Thymus (tissue), 11 donors: Measurements from ENCODE around the gene CENPV. TPM values are rescaled to one million over a fixed set of nuclear protein-coding genes. Genes with fewer than 3 reads are reported as not detected.

Experiments used
- DNase-seq, 9 donors: peaks; one replicate each; pipeline ENCODE4 v3.0.0-alpha.2; 2013; ENCODE audit warnings: low spot score in 9 of 9, low read depth in 6 of 9, missing footprints in 1 of 9
- H3K27ac ChIP-seq, 2 donors: one replicate each; pipeline ENCODE4 v1.5.1; 2013; ENCODE audit warnings: control low read depth in 1 of 2, low read depth in 1 of 2, low read length in 1 of 2, mild to moderate bottlenecking in 1 of 2, moderate library complexity in 1 of 2
- H3K27me3 ChIP-seq, 2 donors: one replicate each; pipeline ENCODE4 v1.5.1; 2013; ENCODE audit warnings: low read length in 1 of 2; ENCODE audit not compliant: control insufficient read depth in 2 of 2, insufficient read depth in 1 of 2
- H3K36me3 ChIP-seq, 2 donors: one replicate each; pipeline ENCODE4 v1.5.1; 2013; ENCODE audit warnings: low read length in 1 of 2, mild to moderate bottlenecking in 1 of 2, moderate library complexity in 1 of 2; ENCODE audit not compliant: control insufficient read depth in 2 of 2, insufficient read depth in 2 of 2
- H3K4me1 ChIP-seq, 2 donors: one replicate each; pipeline ENCODE4 v1.5.1; 2013; ENCODE audit warnings: low read length in 2 of 2; ENCODE audit not compliant: control insufficient read depth in 2 of 2, insufficient read depth in 2 of 2
- H3K4me3 ChIP-seq, 2 donors: one replicate each; pipeline ENCODE4 v1.5.1; 2013; ENCODE audit warnings: low read length in 2 of 2, control low read depth in 1 of 2, mild to moderate bottlenecking in 1 of 2
- H3K9me3 ChIP-seq, 2 donors: one replicate each; pipeline ENCODE4 v1.5.1; 2013; ENCODE audit warnings: low read length in 1 of 2, mild to moderate bottlenecking in 1 of 2; ENCODE audit not compliant: control insufficient read depth in 2 of 2, insufficient read depth in 1 of 2
- WGBS: extraction: QIAGEN DNeasy Blood & Tissue Kit; methylation state at CpG from one replicate; pipeline ENCODE4 v1.1.7; 2013; 5-methylcytosine and 5-hydroxymethylcytosine counted together
- polyA plus RNA-seq: library from polyadenylated mRNA; stranded (reverse); fragments of 200-250 nt; gene quantifications from one replicate; pipeline ENCODE4 v1.2.3, GENCODE V29; 2013
- total RNA-seq: library from RNA; stranded (reverse); fragments of 120-200 nt; gene quantifications from one replicate; pipeline ENCODE4 v1.2.4, GENCODE V29; 2013
- donor health status: healthy.

The CENPV gene
- total and polyA plus RNA-seq, 2 donors = 85.2 to 108 TPM

DNA sequence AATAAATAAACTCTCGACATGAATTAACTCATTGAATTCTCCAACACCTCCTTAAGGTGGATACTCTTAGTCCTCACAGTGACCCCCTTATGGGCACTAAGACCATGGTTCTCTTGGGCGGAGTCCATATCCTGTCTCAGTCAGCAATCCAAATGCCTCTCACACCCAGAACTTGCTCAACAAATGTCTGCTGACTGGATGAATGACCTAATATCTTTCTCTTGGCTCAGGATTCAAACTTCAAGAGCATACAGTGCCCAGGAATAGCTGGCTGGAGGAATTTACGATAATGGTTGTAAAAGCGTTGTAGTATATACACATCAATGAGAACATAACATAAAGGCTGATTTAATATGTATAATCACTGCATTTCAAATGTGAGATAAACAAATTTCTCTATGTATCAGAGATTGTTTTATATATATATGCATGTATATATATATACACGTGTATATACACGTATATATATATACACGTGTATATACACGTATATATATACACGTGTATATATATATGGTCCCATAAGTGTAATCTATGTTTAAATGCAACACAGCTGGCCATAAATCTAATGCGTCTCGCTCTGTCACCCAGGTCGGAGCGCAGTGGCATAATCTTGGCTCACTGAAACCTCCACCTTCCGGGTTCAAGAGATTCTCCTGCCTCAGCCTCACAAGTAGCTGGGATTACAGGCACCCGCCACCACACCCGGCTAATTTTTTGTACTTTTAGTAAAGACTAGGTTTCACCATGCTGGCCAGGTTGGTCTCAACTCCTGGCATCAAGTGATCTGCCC, 21.1 kb upstream of the CENPV start:
- Histone ChIP-seq H3K4me3 (no peak overlapping the region), H3K27me3 (no peaks in the 10 kb centered on the region), H3K27ac (no peak overlapping the region), H3K36me3 (no peaks in the 10 kb centered on the region), H3K9me3 (peaks cover 0 to 6% of the 10 kb centered on the region in 2 donors), H3K4me1 (no peaks in the 10 kb centered on the region)
- WGBS = 98% methylated on average over 16 of the region's 16 CpGs
- no peak for DNase-seq

DNA sequence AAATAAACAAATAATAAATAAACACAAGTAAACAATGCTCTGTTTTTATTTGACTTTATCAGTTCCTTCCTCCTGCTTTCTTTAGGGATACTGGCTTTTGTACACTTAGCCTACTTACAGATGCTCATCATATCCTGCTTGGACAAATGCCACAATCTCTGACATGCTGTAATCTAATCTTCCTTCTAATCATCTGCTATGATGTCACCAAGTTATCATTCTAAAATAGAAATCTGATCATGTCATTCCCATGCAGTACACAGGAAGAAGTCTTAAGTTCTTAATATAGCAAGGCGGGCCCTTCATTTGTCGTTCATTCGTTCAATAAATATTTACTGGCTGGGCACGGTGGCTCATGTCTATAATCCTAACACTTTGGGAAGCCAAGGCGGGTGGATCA, 18.5 kb upstream of the CENPV start:
- Histone ChIP-seq H3K27ac (no peak overlapping the region), H3K9me3 (no peaks in the 10 kb centered on the region), H3K4me1 (no peaks in the 10 kb centered on the region), H3K4me3 (no peak overlapping the region), H3K27me3 (no peaks in the 10 kb centered on the region), H3K36me3 (no peaks in the 10 kb centered on the region)
- 95% methylated on average over 5 of the region's 5 CpGs for WGBS
- DNase-seq = no peak

DNA sequence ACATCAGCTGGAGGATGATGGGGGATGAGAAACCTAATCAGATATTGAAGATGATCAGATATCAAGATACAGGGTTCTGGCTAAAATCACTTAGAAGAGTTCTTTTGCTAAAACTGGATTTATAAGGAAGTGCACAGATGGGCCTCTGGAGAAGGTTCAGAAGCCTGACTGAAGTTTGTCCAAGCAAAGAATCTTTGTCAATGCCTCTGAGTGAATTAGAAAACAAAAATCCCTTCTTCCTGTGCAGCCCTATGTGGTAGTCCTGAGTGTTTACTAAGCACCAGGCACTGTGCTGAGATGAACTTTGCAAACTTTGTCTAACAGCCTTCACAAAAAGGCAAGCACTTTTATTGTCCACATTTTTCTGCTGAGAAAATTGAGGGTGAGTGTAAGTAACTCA, 11.4 kb upstream of the CENPV start:
- Histone ChIP-seq H3K27me3 (no peaks in the 10 kb centered on the region), H3K27ac (no peak overlapping the region), H3K36me3 (no peaks in the 10 kb centered on the region), H3K4me1 (no peaks in the 10 kb centered on the region), H3K4me3 (no peak overlapping the region), H3K9me3 (no peaks in the 10 kb centered on the region)
- no peak for DNase-seq

DNA sequence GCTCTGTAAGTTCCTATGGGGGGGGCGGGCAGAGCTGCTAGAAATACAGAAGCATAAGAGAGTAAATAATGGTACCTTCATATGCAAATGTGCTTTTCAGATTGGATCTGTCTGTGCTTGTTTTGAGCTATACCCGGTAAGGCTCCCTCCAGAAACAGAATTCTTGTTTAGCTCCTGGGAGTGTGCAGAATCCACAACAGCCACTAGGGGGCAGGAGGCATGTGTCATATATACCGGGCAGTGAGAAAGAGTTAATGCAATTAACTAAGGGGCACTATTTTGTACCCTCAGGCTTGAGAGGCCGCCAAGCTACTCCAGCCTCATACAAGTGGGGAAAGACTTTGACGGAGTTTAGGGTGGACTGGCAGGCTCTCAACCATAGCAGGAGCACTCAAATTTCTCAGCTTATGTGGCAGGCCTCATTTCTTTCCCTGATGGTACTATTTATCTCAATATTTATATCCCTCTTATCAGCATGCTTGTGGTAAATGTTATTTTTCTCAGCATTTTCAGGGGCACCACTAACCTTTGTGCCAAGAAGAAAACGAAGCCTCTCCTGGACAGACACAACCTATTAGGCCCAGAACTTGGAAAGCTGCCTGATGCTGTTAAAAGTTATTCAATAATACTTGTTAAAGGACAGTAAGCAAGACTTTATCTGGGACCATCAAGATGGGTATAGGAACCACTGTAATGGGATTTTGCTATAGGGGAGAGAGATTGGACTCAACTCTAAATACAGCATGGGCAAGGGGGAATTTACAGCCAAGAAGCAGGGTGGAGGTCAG, 10.7 kb upstream of the CENPV start:
- no peak overlapping the region for H3K27ac ChIP-seq
- H3K4me1 ChIP-seq = no peaks in the 10 kb centered on the region
- H3K9me3 ChIP-seq = no peaks in the 10 kb centered on the region
- no peak overlapping the region for H3K4me3 ChIP-seq
- H3K36me3 ChIP-seq = no peaks in the 10 kb centered on the region
- no peaks in the 10 kb centered on the region for H3K27me3 ChIP-seq
- WGBS = 26% methylated on average over 6 of the region's 6 CpGs
- peak; percentile 36 to 85 (median 69) for DNase-seq

DNA sequence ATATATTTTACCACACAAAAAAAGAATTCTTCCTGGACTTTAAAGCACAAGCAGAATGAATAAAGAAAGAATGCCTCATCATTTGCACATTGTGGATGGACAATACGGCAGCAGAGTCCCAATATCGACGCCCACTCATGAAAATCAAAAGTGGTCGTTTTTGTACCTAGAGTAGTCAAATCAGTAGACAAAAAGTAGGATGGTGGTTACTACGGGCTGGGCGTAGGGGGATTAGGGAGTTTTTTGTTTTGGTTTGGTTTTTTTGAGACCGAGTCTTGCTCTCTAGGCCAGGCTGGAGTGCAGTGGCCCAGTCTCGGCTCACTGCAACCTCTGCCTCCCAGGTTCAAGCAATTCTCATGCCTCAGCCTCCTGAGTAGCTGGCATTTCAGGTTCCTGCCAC, 8.6 kb upstream of the CENPV start:
- Histone ChIP-seq H3K9me3 (no peaks in the 10 kb centered on the region), H3K4me3 (no peak overlapping the region), H3K4me1 (no peaks in the 10 kb centered on the region), H3K27me3 (no peaks in the 10 kb centered on the region), H3K36me3 (no peaks in the 10 kb centered on the region), H3K27ac (no peak overlapping the region)
- DNase-seq = no peak
- WGBS = 97% methylated on average over 8 of the region's 8 CpGs

DNA sequence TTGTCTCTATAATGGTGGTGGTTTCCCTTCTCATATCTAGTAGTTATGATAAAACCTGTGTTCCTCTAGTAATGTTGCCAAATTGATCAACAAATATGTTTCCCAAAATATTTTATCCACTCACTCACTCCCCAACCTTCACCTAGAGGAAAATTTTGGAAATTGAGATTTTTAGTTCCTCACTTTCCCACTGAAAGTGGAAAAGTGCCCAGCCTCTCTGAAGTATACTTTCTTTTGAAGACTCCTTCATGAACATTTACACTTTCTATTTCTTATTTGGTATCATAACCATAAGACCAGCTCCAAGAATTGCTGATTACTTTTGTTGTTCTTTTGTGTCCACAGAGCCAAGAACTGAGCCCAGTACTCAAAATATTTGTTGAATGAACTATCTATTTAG, 5.1 kb upstream of the CENPV start:
- Histone ChIP-seq H3K4me3 (no peak overlapping the region), H3K36me3 (no peaks in the 10 kb centered on the region), H3K27me3 (peaks cover 0 to 5% of the 10 kb centered on the region in 2 donors), H3K9me3 (no peaks in the 10 kb centered on the region), H3K27ac (no peak overlapping the region), H3K4me1 (peaks cover 2 to 4% of the 10 kb centered on the region in 2 donors)
- DNase-seq = no peak

DNA sequence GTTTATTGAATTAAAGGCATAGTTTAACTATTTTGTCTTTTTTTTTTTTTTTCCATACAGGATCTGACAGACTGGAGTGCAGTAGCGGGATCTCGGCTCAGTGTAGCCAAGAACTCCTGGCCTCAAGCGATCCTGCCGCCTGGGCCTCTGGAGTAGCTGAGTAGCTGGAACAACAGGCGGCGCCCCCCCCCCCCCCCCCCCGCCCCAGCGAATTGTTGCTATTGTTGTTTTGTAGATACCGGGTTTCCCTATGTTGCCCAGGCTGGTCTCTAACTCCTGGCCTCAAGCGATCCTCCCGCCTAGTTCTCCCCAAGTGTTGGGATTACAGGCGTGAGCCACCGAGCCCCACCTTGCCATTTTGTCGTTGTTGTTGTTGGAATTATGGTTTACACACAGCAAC, 1.3 kb upstream of the CENPV start:
- Histone ChIP-seq H3K36me3 (no peaks in the 10 kb centered on the region), H3K27ac (no peak overlapping the region), H3K4me3 (no peak overlapping the region), H3K4me1 (peaks cover 10 to 26% of the 10 kb centered on the region in 2 donors), H3K9me3 (no peaks in the 10 kb centered on the region), H3K27me3 (peaks cover 0 to 14% of the 10 kb centered on the region in 2 donors)
- 96% methylated on average over 14 of the region's 14 CpGs for WGBS
- DNase-seq = no peak

DNA sequence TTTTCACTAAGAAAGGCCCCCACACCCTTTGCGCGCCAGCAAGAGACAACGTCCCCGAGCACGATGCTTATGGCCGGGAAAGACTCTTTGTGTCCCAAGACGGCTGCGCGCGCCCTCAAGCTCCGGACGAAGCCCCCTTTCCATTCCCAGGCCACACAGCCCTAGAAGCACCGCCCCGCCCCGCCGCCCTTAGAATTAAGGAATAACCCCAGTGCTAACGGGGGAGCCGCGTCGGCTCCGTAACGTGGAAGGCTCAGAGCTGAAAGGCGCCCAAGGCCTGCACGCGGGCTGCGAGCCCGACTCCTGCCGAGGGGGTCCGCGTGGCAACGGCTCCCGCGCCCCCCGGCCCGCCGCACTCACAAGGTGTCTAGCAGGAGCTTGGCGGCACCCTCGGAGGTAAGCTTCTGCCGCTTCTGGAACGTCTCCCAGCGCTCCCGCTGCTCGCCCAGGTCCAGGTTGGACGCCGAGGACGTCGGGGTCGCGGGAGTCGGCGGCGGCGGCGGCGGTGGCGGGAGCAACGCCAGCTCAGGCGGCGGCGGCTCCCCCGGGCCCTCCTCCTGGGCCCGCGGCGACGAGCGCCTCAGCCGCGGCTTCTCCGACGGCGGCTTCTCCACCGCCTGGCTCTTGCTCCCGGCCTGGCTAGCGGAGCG, 477 bp downstream of the CENPV start:
- DNase-seq = peak in 7 of 9 donors; percentile 35 to 78 (median 47)
- WGBS = under 1% methylated on average over 75 of the region's 75 CpGs

DNA sequence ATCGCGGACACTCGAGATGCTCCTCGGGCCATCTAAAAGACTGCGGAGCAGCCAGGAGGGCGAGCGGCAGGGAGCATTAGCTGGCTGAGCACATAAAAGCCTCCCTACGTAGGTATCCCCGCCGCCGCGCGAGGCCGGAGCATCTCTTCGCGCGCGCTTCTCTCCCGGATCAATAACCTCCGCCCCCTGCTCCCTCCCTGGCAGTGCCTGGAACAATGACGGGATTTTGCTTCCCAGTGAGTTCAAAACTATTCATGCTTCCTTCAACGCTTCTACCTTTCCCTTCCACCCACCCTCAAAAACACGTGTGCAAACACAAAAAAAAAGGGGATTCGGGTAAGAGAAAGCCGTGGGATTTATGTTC, 984 bp downstream of the CENPV start:
- DNase-seq = peak in 3 of 9 donors; percentile 25 to 28 (median 28)
- whole genome bisulfite sequencing = 4% methylated on average over 25 of the region's 25 CpGs
- Histone ChIP-seq H3K27me3 (peaks cover 0 to 14% of the 10 kb centered on the region in 2 donors), H3K9me3 (no peaks in the 10 kb centered on the region), H3K27ac (peak overlapping the region in 1 of 2 donors; percentile 48), H3K4me1 (peaks cover 18 to 40% of the 10 kb centered on the region in 2 donors), H3K4me3 (peak overlapping the region; percentile 70 to 92), H3K36me3 (peaks cover 0 to 14% of the 10 kb centered on the region in 2 donors)

More for the DNA sequence above, 477 bp downstream of the CENPV start:
- no peaks in the 10 kb centered on the region for H3K9me3 ChIP-seq
- H3K4me3 ChIP-seq = peak overlapping the region; percentile 70 to 92
- peaks cover 0 to 14% of the 10 kb centered on the region in 2 donors for H3K27me3 ChIP-seq
- peaks cover 18 to 40% of the 10 kb centered on the region in 2 donors for H3K4me1 ChIP-seq
- H3K27ac ChIP-seq = peak overlapping the region; percentile 48 to 70
- peaks cover 0 to 11% of the 10 kb centered on the region in 2 donors for H3K36me3 ChIP-seq
